HL-60 (cell line): ENCODE results near the gene FRG2.

ENCODE experiments used
- TF ChIP-seq, protein P1 (sequence below): IDR thresholded peaks from one replicate; pipeline ENCODE4 v1.5.1; 2011; ENCODE audit warnings: low read length, control low read depth, inconsistent platforms; ENCODE audit not compliant: insufficient read depth
- TF ChIP-seq, protein P2 (sequence below): IDR thresholded peaks from 2 replicates; pipeline ENCODE4 v1.6.1; 2012; ENCODE audit warnings: low read depth; ENCODE audit not compliant: insufficient replicate concordance

DNA sequence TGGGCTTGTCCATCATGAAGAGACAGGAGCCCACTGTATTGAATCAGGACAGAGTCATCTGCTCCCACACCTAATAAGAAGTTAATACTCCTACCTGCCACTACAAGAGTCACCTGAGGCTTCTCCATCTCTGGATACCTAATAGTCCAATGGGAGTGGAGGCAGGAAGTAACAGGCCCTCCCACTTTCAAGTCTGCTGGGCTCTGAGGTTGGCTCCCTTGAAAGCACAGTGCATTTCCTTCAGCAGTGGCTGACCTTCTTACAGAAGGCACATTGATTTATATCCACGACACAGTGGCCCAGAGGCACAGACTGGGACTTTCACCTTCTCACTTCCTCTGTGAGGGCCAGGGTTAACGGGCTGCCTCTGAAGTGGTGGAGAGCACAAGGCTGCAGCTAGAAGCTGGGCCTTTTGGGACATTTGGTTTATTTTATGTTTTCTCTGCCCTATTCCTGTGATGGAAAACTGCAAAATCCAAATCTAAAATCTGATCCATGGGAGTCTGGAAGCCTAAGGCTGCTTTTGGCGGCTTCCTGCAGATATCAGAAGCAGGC is 38.1 kb downstream of the FRG2 start:
- TF ChIP-seq, protein P1, sequence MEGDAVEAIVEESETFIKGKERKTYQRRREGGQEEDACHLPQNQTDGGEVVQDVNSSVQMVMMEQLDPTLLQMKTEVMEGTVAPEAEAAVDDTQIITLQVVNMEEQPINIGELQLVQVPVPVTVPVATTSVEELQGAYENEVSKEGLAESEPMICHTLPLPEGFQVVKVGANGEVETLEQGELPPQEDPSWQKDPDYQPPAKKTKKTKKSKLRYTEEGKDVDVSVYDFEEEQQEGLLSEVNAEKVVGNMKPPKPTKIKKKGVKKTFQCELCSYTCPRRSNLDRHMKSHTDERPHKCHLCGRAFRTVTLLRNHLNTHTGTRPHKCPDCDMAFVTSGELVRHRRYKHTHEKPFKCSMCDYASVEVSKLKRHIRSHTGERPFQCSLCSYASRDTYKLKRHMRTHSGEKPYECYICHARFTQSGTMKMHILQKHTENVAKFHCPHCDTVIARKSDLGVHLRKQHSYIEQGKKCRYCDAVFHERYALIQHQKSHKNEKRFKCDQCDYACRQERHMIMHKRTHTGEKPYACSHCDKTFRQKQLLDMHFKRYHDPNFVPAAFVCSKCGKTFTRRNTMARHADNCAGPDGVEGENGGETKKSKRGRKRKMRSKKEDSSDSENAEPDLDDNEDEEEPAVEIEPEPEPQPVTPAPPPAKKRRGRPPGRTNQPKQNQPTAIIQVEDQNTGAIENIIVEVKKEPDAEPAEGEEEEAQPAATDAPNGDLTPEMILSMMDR = no peak
- TF ChIP-seq, protein P2, sequence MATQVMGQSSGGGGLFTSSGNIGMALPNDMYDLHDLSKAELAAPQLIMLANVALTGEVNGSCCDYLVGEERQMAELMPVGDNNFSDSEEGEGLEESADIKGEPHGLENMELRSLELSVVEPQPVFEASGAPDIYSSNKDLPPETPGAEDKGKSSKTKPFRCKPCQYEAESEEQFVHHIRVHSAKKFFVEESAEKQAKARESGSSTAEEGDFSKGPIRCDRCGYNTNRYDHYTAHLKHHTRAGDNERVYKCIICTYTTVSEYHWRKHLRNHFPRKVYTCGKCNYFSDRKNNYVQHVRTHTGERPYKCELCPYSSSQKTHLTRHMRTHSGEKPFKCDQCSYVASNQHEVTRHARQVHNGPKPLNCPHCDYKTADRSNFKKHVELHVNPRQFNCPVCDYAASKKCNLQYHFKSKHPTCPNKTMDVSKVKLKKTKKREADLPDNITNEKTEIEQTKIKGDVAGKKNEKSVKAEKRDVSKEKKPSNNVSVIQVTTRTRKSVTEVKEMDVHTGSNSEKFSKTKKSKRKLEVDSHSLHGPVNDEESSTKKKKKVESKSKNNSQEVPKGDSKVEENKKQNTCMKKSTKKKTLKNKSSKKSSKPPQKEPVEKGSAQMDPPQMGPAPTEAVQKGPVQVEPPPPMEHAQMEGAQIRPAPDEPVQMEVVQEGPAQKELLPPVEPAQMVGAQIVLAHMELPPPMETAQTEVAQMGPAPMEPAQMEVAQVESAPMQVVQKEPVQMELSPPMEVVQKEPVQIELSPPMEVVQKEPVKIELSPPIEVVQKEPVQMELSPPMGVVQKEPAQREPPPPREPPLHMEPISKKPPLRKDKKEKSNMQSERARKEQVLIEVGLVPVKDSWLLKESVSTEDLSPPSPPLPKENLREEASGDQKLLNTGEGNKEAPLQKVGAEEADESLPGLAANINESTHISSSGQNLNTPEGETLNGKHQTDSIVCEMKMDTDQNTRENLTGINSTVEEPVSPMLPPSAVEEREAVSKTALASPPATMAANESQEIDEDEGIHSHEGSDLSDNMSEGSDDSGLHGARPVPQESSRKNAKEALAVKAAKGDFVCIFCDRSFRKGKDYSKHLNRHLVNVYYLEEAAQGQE = no peak
